MM.1S (cell line): ENCODE data around the gene INPP5D.

ENCODE experiments used
- DNase-seq: peaks from one replicate; pipeline ENCODE4 v3.0.0-alpha.2; 2015
- H2AFZ ChIP-seq: fragments of 300-600 bp; sonication (generic); 2 replicates; pipeline ENCODE4 v1.6.0; 2016; ENCODE audit warnings: antibody characterized with exemption, low read length
- H3F3A ChIP-seq: fragments of 300-600 bp; sonication (generic); 2 replicates; pipeline ENCODE4 v1.6.1; 2016; ENCODE audit warnings: mild to moderate bottlenecking, antibody characterized with exemption, low read length, moderate library complexity, mixed read lengths; ENCODE audit not compliant: insufficient read depth
- H3K27ac ChIP-seq: fragments of 300-600 bp; sonication (generic); 2 replicates; pipeline ENCODE4 v1.5.1; 2016; ENCODE audit warnings: mild to moderate bottlenecking, low read length
- H3K27me3 ChIP-seq: fragments of 300-600 bp; sonication (generic); replicated peaks from 2 replicates; pipeline ENCODE4 v1.6.0; 2016; ENCODE audit warnings: low read length; ENCODE audit not compliant: insufficient read depth
- H3K36me3 ChIP-seq: fragments of 300-600 bp; sonication (generic); replicated peaks from 2 replicates; pipeline ENCODE4 v1.6.1; 2016; ENCODE audit warnings: mild to moderate bottlenecking, low read length, mixed read lengths; ENCODE audit not compliant: insufficient read depth
- H3K4me1 ChIP-seq: fragments of 300-600 bp; sonication (generic); 2 replicates; pipeline ENCODE4 v1.6.1; 2016; ENCODE audit warnings: low read length, mixed read lengths
- H3K4me2 ChIP-seq: fragments of 300-600 bp; sonication (generic); 2 replicates; pipeline ENCODE4 v1.6.0; 2016; ENCODE audit warnings: low read depth, low read length
- H3K4me3 ChIP-seq: fragments of 300-600 bp; sonication (generic); 2 replicates; pipeline ENCODE4 v1.5.1; 2016; ENCODE audit warnings: low read length, mixed read lengths
- H3K79me2 ChIP-seq: fragments of 300-600 bp; sonication (generic); 2 replicates; pipeline ENCODE4 v1.6.1; 2016; ENCODE audit warnings: mixed run types, low read length, mixed read lengths
- H3K9ac ChIP-seq: fragments of 300-600 bp; sonication (generic); 2 replicates; pipeline ENCODE4 v1.6.1; 2016; ENCODE audit warnings: low read length, mixed read lengths
- H3K9me2 ChIP-seq: fragments of 300-600 bp; sonication (generic); replicated peaks from 2 replicates; pipeline ENCODE4 v1.6.1; 2016; ENCODE audit warnings: mild to moderate bottlenecking, low read length, mixed read lengths; ENCODE audit not compliant: insufficient read depth
- H3K9me3 ChIP-seq: fragments of 300-600 bp; sonication (generic); replicated peaks from 2 replicates; pipeline ENCODE4 v1.6.1; 2016; ENCODE audit warnings: mild to moderate bottlenecking, low read length, mixed read lengths; ENCODE audit not compliant: insufficient read depth
- H4K20me1 ChIP-seq: fragments of 300-600 bp; sonication (generic); 2 replicates; pipeline ENCODE4 v1.6.1; 2016; ENCODE audit warnings: mild to moderate bottlenecking, low read length, moderate library complexity, mixed read lengths; ENCODE audit not compliant: insufficient read depth
- CTCF ChIP-seq: fragments of 300-600 bp; sonication (generic); IDR thresholded peaks from 2 replicates; pipeline ENCODE4 v1.5.1; 2016; ENCODE audit warnings: antibody characterized with exemption, low read length, mixed read lengths
- EZH2 ChIP-seq: fragments of 300-600 bp; sonication (generic); optimal IDR thresholded peaks from 2 replicates; pipeline ENCODE3; 2017; ENCODE audit warnings: low read depth, mild to moderate bottlenecking, antibody characterized with exemption, low read length, mixed read lengths
- EZH2phosphoT487 ChIP-seq: fragments of 300-600 bp; sonication (generic); IDR thresholded peaks from 2 replicates; pipeline ENCODE4 v1.6.1; 2018; ENCODE audit warnings: antibody characterized with exemption, low read length

Gene INPP5D

GRCh38 chr2:233256048-233256447 lies 195.9 kb downstream of the INPP5D start:
- no peak for DNase-seq
- Histone ChIP-seq H3K4me1 (no peaks in the 10 kb centered on the region; the same call in 1 of the 2 replicates), H2AFZ (no peak overlapping the region), H3K27me3 (no peaks in the 10 kb centered on the region), H3K79me2 (peaks cover 74% of the 10 kb centered on the region), H3K9ac (no peak overlapping the region), H4K20me1 (no peaks in the 10 kb centered on the region), H3K4me3 (no peak overlapping the region), H3K9me3 (no peaks in the 10 kb centered on the region), H3K27ac (no peak overlapping the region), H3K4me2 (no peak overlapping the region), H3F3A (peaks cover 4% of the 10 kb centered on the region; the same call in 1 of the 2 replicates), H3K36me3 (peaks cover 2% of the 10 kb centered on the region), H3K9me2 (no peaks in the 10 kb centered on the region)
- no peak for TF ChIP-seq EZH2phosphoT487
- TF ChIP-seq EZH2 = no peak
- TF ChIP-seq CTCF = no peak
